ENCODE data around the gene VWA3B.
"Not testable (repeated sequence)": the region's sequence is repeated elsewhere in the genome, so short reads cannot be mapped to it uniquely, and the experiment has no call there.

The VWA3B gene

DNA sequence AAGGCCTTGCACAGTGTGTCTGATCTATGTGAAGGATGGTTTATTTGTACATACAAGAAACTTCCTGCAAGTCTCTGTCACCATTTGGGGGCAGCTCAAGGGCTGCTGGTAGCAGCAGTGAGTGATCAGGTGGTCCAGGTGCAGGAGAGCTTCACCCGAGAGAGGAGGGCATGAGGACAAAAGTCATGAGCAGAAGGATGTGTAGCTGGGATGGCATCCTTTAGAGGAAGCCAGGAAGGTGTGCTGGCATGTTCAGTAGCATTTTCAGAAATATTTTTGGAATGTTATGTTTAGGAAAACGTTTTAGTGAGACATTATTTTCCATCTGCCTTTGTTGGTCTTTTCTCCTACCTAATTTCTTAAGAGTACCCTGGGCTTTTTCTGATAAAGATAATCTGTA is 31.9 kb downstream of the VWA3B start:
- DNase-seq (ENCODE audit: low read depth, low spot score): no peak
- Histone ChIP-seq H3K4me1 (ENCODE audit: insufficient read depth, insufficient read length) (no peaks in the 10 kb centered on the region), H3K9ac (ENCODE audit: insufficient read length, low read depth) (no peak overlapping the region), H3K9me3 (ENCODE audit: insufficient read depth, low read length) (0 out of 2 replicates have a peak, but pooled peaks cover under 1% of the 10 kb centered on the region), H3K36me3 (ENCODE audit: insufficient read depth, insufficient read length, low read length) (no peaks in the 10 kb centered on the region), H3K4me3 (ENCODE audit: insufficient read length, low read depth) (no peak overlapping the region), H3K27me3 (ENCODE audit: insufficient read depth, insufficient read length) (peaks cover 24% of the 10 kb centered on the region)
- TF ChIP-seq ZNF274 (IDR thresholded peaks at IDR 0.05; ENCODE audit: low read depth, low read length) (no peak), SUZ12 (IDR thresholded peaks at IDR 0.05; ENCODE audit: extremely low read depth, insufficient read depth, insufficient read length) (no peak), YY1 (IDR thresholded peaks at IDR 0.05; ENCODE audit: insufficient read depth, insufficient read length) (no peak)

DNA sequence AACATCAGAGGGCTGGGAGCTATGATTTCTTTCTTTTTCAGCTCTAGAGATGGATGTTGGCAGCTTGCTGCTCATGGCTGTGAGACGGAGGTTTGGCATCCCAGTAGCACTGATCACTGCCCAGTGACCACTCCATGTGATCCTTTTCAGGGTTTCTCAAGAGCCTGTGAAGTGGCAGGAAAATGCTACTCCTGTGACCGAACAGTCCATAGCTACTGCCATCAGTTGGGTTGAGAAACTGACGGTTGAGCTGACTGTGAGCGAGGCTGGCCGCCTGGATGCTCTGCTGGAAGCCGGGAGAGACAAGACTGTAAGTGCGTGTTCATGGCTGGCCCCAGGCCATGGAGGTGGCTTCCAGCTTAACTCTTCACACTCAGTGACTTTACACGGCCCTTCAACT is 34.2 kb downstream of the VWA3B start:
- no peaks in the 10 kb centered on the region for H3K9me3 ChIP-seq (ENCODE audit: insufficient read depth, low read length)
- H3K4me3 ChIP-seq (ENCODE audit: insufficient read length, low read depth): no peak overlapping the region
- H3K36me3 ChIP-seq (ENCODE audit: insufficient read depth, insufficient read length, low read length): no peaks in the 10 kb centered on the region
- peaks cover 46% of the 10 kb centered on the region for H3K27me3 ChIP-seq (ENCODE audit: insufficient read depth, insufficient read length)
- H3K9ac ChIP-seq (ENCODE audit: insufficient read length, low read depth): no peak overlapping the region
- TF ChIP-seq YY1 (IDR thresholded peaks at IDR 0.05; ENCODE audit: insufficient read depth, insufficient read length) (no peak), ZNF274 (IDR thresholded peaks at IDR 0.05; ENCODE audit: low read depth, low read length) (no peak), SUZ12 (IDR thresholded peaks at IDR 0.05; ENCODE audit: extremely low read depth, insufficient read depth, insufficient read length) (no peak)
- no peak for DNase-seq (ENCODE audit: low read depth, low spot score)
- no peaks in the 10 kb centered on the region for H3K4me1 ChIP-seq (ENCODE audit: insufficient read depth, insufficient read length)

DNA sequence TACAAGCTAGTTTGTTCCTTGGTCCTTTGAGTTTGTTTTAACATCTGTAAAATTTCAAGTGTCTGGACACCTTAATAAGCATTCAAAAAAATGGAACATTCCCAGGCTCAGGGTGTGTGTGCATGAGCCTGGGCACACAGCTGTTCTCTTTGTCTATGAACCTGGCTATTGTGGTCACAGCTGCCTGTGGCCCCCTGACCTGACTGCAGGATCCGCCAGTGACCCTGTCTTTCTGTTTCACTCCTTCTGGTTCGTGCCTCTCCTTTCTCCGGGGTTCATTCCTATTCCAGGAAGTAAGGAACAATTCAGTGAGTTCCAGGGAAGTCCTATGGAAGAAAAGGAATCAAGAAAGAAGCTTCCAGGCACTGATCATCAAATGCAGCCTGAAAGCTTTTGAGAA is 35.6 kb downstream of the VWA3B start:
- DNase-seq (ENCODE audit: low read depth, low spot score): no peak
- H3K4me1 ChIP-seq (ENCODE audit: insufficient read depth, insufficient read length): no peaks in the 10 kb centered on the region
- H3K9ac ChIP-seq (ENCODE audit: insufficient read length, low read depth): no peak overlapping the region
- H3K36me3 ChIP-seq (ENCODE audit: insufficient read depth, insufficient read length, low read length): no peaks in the 10 kb centered on the region
- no peaks in the 10 kb centered on the region for H3K9me3 ChIP-seq (ENCODE audit: insufficient read depth, low read length)
- TF ChIP-seq SUZ12 (IDR thresholded peaks at IDR 0.05; ENCODE audit: extremely low read depth, insufficient read depth, insufficient read length) (no peak), ZNF274 (IDR thresholded peaks at IDR 0.05; ENCODE audit: low read depth, low read length) (no peak), YY1 (IDR thresholded peaks at IDR 0.05; ENCODE audit: insufficient read depth, insufficient read length) (no peak)
- H3K27me3 ChIP-seq (ENCODE audit: insufficient read depth, insufficient read length): peaks cover 59% of the 10 kb centered on the region
- H3K4me3 ChIP-seq (ENCODE audit: insufficient read length, low read depth): no peak overlapping the region

DNA sequence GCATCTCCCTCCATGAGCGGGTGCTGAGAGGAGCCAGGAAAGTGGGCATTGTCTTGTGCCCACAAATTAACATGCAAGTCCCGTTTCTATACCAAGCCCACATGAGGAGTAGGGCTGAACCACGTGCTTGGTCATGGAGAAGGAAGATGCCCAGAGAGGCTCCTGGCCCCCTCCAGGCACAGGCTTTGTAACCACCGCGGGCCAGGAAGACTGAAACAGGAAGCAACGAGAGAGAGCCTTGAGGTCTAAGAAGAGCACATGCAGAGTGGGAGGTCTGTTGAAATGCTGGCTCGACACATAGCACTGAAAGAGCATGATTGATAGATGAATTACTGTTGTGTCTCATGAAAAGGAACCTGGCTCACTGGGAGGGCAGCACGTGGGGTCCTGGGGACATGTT is 36.3 kb downstream of the VWA3B start:
- Histone ChIP-seq H3K36me3 (ENCODE audit: insufficient read depth, insufficient read length, low read length) (no peaks in the 10 kb centered on the region), H3K9ac (ENCODE audit: insufficient read length, low read depth) (no peak overlapping the region), H3K27me3 (ENCODE audit: insufficient read depth, insufficient read length) (peaks cover 67% of the 10 kb centered on the region), H3K9me3 (ENCODE audit: insufficient read depth, low read length) (no peaks in the 10 kb centered on the region), H3K4me3 (ENCODE audit: insufficient read length, low read depth) (no peak overlapping the region), H3K4me1 (ENCODE audit: insufficient read depth, insufficient read length) (no peaks in the 10 kb centered on the region)
- DNase-seq (ENCODE audit: low read depth, low spot score): no peak
- no peak for TF ChIP-seq YY1 (IDR thresholded peaks at IDR 0.05; ENCODE audit: insufficient read depth, insufficient read length)
- TF ChIP-seq SUZ12 (IDR thresholded peaks at IDR 0.05; ENCODE audit: extremely low read depth, insufficient read depth, insufficient read length): no peak
- no peak for TF ChIP-seq ZNF274 (IDR thresholded peaks at IDR 0.05; ENCODE audit: low read depth, low read length)

DNA sequence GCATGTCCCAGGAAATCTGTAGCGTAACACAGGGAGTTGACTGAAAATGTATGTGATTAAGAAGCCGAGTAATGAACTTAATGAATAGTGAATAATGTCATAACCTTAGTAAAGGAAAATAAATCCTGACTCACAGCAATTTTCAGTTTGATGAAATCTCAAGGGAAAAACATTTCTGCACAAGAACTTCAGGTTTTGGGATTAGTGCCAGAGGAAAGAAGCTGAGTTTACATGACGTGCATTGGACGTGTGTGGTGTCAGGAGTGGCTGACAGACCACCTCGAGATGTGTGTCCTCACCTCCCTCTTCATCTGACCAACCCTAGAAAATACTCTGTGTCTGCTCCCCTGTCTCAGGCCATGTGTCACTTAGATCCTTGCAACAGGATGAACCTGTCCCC is 39.1 kb downstream of the VWA3B start:
- no peak for TF ChIP-seq SUZ12 (IDR thresholded peaks at IDR 0.05; ENCODE audit: extremely low read depth, insufficient read depth, insufficient read length)
- no peak for TF ChIP-seq ZNF274 (IDR thresholded peaks at IDR 0.05; ENCODE audit: low read depth, low read length)
- TF ChIP-seq YY1 (IDR thresholded peaks at IDR 0.05; ENCODE audit: insufficient read depth, insufficient read length): no peak
- no peak for DNase-seq (ENCODE audit: low read depth, low spot score)
- Histone ChIP-seq H3K4me1 (ENCODE audit: insufficient read depth, insufficient read length) (peaks cover 7% of the 10 kb centered on the region), H3K27me3 (ENCODE audit: insufficient read depth, insufficient read length) (peaks cover 68% of the 10 kb centered on the region), H3K9me3 (ENCODE audit: insufficient read depth, low read length) (no peaks in the 10 kb centered on the region), H3K9ac (ENCODE audit: insufficient read length, low read depth) (no peak overlapping the region), H3K4me3 (ENCODE audit: insufficient read length, low read depth) (no peak overlapping the region), H3K36me3 (ENCODE audit: insufficient read depth, insufficient read length, low read length) (no peaks in the 10 kb centered on the region)

DNA sequence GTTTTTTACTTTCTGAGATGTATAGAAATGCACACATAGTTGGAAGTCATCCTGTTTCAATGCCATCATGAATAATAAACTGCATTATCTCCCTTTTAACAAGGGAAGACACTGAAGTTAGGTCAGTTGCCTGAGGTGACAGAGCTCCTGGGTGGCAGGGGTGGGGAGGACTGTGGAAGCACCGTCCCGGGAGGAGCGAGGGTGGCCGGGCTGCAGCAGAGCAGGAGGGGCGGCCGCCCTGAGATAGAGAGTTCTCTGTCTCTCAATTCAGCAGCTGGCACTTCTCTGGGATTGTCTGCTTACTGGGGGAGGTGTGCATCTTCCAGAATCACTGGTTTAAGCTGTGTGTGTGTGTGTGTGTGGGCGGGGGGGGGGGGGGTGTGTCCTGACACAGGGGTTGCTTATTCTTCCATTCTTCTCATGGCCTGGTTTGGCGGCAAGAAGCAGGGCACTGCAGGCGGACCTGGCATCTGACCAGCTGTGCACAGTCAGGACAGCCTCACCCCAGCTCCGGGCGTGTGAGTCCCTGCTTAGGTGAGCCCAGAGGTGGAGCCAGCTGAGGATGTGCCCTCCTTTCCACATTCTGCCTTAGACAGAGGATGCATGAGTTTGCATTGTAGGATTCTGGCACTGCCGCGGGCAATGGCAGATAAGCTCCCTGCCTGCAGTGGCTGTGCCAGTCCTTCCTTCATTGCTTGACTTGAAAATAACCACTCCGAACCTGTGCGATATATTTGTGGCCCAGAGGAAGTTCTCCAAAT is 40.4 kb downstream of the VWA3B start:
- no peak for TF ChIP-seq YY1 (IDR thresholded peaks at IDR 0.05; ENCODE audit: insufficient read depth, insufficient read length)
- TF ChIP-seq ZNF274 (IDR thresholded peaks at IDR 0.05; ENCODE audit: low read depth, low read length): no peak
- TF ChIP-seq SUZ12 (IDR thresholded peaks at IDR 0.05; ENCODE audit: extremely low read depth, insufficient read depth, insufficient read length): no peak
- Histone ChIP-seq H3K9ac (ENCODE audit: insufficient read length, low read depth) (no peak overlapping the region), H3K4me1 (ENCODE audit: insufficient read depth, insufficient read length) (peaks cover 15% of the 10 kb centered on the region), H3K9me3 (ENCODE audit: insufficient read depth, low read length) (no peaks in the 10 kb centered on the region), H3K4me3 (ENCODE audit: insufficient read length, low read depth) (no peak overlapping the region), H3K36me3 (ENCODE audit: insufficient read depth, insufficient read length, low read length) (no peaks in the 10 kb centered on the region), H3K27me3 (ENCODE audit: insufficient read depth, insufficient read length) (peaks cover 70% of the 10 kb centered on the region)
- no peak for DNase-seq (ENCODE audit: low read depth, low spot score)

DNA sequence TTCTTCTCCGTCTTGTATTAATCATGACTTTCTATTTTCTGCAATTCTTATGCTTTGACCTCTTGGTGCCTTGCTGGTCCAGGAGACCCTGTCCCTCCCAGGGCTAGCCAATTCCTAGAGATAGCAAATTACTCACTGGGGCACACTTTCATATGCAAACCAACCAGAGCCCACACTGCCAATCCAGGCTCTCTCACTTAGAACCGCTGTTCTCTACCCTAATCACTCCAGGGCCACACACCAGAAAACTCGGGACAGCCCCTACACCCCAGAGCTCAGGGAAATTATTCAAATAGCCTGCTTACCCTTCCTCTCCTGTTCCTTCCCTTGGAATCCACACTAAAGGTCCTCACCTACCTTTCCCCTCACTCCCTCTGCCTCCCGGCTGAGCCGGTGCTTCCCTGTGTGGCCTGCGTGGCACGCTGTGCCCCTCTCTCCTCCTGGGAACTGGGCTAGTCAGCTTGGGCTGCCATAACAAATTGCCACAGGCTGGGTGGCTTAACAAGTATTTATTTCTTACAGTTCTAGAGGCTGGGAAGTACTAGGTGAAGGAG is 41.7 kb downstream of the VWA3B start:
- H3K27me3 ChIP-seq (ENCODE audit: insufficient read depth, insufficient read length): peaks cover 70% of the 10 kb centered on the region
- peak overlapping the region; percentile 36 for H3K9ac ChIP-seq (ENCODE audit: insufficient read length, low read depth)
- DNase-seq (ENCODE audit: low read depth, low spot score): no peak
- TF ChIP-seq YY1 (IDR thresholded peaks at IDR 0.05; ENCODE audit: insufficient read depth, insufficient read length): no peak
- no peak for TF ChIP-seq ZNF274 (IDR thresholded peaks at IDR 0.05; ENCODE audit: low read depth, low read length)
- no peak for TF ChIP-seq SUZ12 (IDR thresholded peaks at IDR 0.05; ENCODE audit: extremely low read depth, insufficient read depth, insufficient read length)
- H3K4me3 ChIP-seq (ENCODE audit: insufficient read length, low read depth): peak overlapping the region; percentile 12
- H3K9me3 ChIP-seq (ENCODE audit: insufficient read depth, low read length): no peaks in the 10 kb centered on the region
- peaks cover 17% of the 10 kb centered on the region for H3K4me1 ChIP-seq (ENCODE audit: insufficient read depth, insufficient read length)
- H3K36me3 ChIP-seq (ENCODE audit: insufficient read depth, insufficient read length, low read length): no peaks in the 10 kb centered on the region

DNA sequence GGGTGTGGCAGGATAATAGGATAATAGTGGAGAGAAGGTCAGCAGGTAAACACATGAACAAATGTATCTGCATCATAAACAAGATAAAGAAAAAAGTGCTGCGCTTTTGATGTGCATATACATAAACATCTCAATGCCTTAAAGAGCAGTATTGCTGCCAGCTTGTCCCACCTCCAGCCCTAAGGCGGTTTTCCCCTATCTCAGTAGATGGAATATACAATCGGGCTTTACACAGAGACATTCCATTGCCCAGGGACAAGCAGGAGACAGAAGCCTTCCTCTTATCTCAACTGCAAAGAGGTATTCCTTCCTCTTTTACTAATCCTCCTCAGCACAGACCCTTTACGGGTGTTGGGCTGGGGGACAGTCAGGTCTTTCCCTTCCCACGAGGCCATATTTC is 43.1 kb downstream of the VWA3B start:
- not testable (repeated sequence) for H3K4me3 ChIP-seq (ENCODE audit: insufficient read length, low read depth); H3K9me3 ChIP-seq (ENCODE audit: insufficient read depth, low read length); H3K36me3 ChIP-seq (ENCODE audit: insufficient read depth, insufficient read length, low read length); H3K9ac ChIP-seq (ENCODE audit: insufficient read length, low read depth); DNase-seq (ENCODE audit: low read depth, low spot score)
- Histone ChIP-seq H3K4me1 (ENCODE audit: insufficient read depth, insufficient read length) (peaks cover 17% of the 10 kb centered on the region), H3K27me3 (ENCODE audit: insufficient read depth, insufficient read length) (peaks cover 58% of the 10 kb centered on the region)

Measured in NT2/D1 (cell line).